Large intestine (tissue), 3 donors: ENCODE data around the gene LRIG2. TPM values are rescaled to one million over a fixed set of nuclear protein-coding genes. Genes with fewer than 3 reads are reported as not detected.

Experiments
- DNase-seq, 2 donors: peaks; one replicate each; pipeline versions ENCODE4 v3.0.0 to v3.0.0-alpha.2; 2013
- H3K27ac ChIP-seq: one replicate; pipeline ENCODE4 v1.5.1; 2013; ENCODE audit warnings: low read length
- H3K27me3 ChIP-seq: 2 replicates; pipeline ENCODE4 v1.6.1; 2013; ENCODE audit warnings: low read length; ENCODE audit not compliant: control insufficient read depth, insufficient read depth
- H3K36me3 ChIP-seq: 2 replicates; pipeline ENCODE4 v1.6.1; 2013; ENCODE audit warnings: low read length; ENCODE audit not compliant: control insufficient read depth, insufficient read depth
- H3K4me1 ChIP-seq: one replicate; pipeline ENCODE4 v1.6.1; 2013; ENCODE audit warnings: low read length; ENCODE audit not compliant: control insufficient read depth, insufficient read depth
- H3K4me3 ChIP-seq: one replicate; pipeline ENCODE4 v1.5.1; 2013; ENCODE audit warnings: low read length
- H3K9me3 ChIP-seq: one replicate; pipeline ENCODE4 v1.6.1; 2013; ENCODE audit warnings: mild to moderate bottlenecking, low read depth, low read length, moderate library complexity; ENCODE audit not compliant: control insufficient read depth
- WGBS: methylation state at CpG from one replicate; pipeline ENCODE4 v1.1.5; 2013; ENCODE audit warnings: low lambda C conversion rate; ENCODE audit not compliant: insufficient coverage; 5-methylcytosine and 5-hydroxymethylcytosine counted together
- polyA plus RNA-seq: library from polyadenylated mRNA; unstranded; fragments of 120-200 nt; gene quantifications from one replicate; pipeline ENCODE4 v1.2.1, GENCODE V29; 2013

LRIG2 gene
- polyA plus RNA-seq, 1 donor = 12.6 TPM

GRCh38 chr1:113094506-113094905 is 21.5 kb downstream of the LRIG2 start:
- Histone ChIP-seq H3K27me3 (no peaks in the 10 kb centered on the region), H3K4me3 (no peak overlapping the region), H3K4me1 (peaks cover 8% of the 10 kb centered on the region), H3K9me3 (no peaks in the 10 kb centered on the region), H3K27ac (no peak overlapping the region), H3K36me3 (peaks cover 46% of the 10 kb centered on the region)
- WGBS = 93% methylated on average over 2 of the region's 4 CpGs
- DNase-seq = no peak

- H3K27ac ChIP-seq = no peak overlapping the region
- peaks cover 8% of the 10 kb centered on the region for H3K4me1 ChIP-seq
- peaks cover 50% of the 10 kb centered on the region for H3K36me3 ChIP-seq
- DNase-seq = no peak
- 100% methylated on average over 2 of the region's 5 CpGs for WGBS
- H3K27me3 ChIP-seq = no peaks in the 10 kb centered on the region
- no peak overlapping the region for H3K4me3 ChIP-seq
- H3K9me3 ChIP-seq = no peaks in the 10 kb centered on the region
Measured at GRCh38 chr1:113095790-113096455, 22.9 kb downstream of the LRIG2 start.

GRCh38 chr1:113096493-113096892 is 23.5 kb downstream of the LRIG2 start:
- no peak overlapping the region for H3K27ac ChIP-seq
- no peak for DNase-seq
- no peaks in the 10 kb centered on the region for H3K9me3 ChIP-seq
- peaks cover 54% of the 10 kb centered on the region for H3K36me3 ChIP-seq
- peaks cover 6% of the 10 kb centered on the region for H3K4me1 ChIP-seq
- no peaks in the 10 kb centered on the region for H3K27me3 ChIP-seq
- WGBS = no CpG with 5 or more reads among the region's 3 CpGs
- no peak overlapping the region for H3K4me3 ChIP-seq

- Histone ChIP-seq H3K27me3 (no peaks in the 10 kb centered on the region), H3K9me3 (no peaks in the 10 kb centered on the region), H3K27ac (no peak overlapping the region), H3K4me1 (no peaks in the 10 kb centered on the region), H3K4me3 (no peak overlapping the region), H3K36me3 (peaks cover 67% of the 10 kb centered on the region)
- DNase-seq = no peak
Measured at GRCh38 chr1:113101588-113101987, 28.6 kb downstream of the LRIG2 start.

- Histone ChIP-seq H3K9me3 (no peaks in the 10 kb centered on the region), H3K36me3 (peaks cover 66% of the 10 kb centered on the region), H3K4me1 (no peaks in the 10 kb centered on the region), H3K4me3 (no peak overlapping the region), H3K27ac (no peak overlapping the region), H3K27me3 (no peaks in the 10 kb centered on the region)
- DNase-seq = no peak
- no CpG with 5 or more reads among the region's 1 CpG for WGBS
Measured at GRCh38 chr1:113103048-113103447, 30.1 kb downstream of the LRIG2 start.

- no peak for DNase-seq
Measured at GRCh38 chr1:113103977-113104376, 31.0 kb downstream of the LRIG2 start.

GRCh38 chr1:113106910-113107309 is 33.9 kb downstream of the LRIG2 start:
- WGBS = 100% methylated on average over 1 of the region's 2 CpGs
- peaks cover 66% of the 10 kb centered on the region for H3K36me3 ChIP-seq
- H3K4me3 ChIP-seq = no peak overlapping the region
- H3K27me3 ChIP-seq = no peaks in the 10 kb centered on the region
- no peaks in the 10 kb centered on the region for H3K4me1 ChIP-seq
- no peak for DNase-seq
- H3K9me3 ChIP-seq = no peaks in the 10 kb centered on the region
- H3K27ac ChIP-seq = no peak overlapping the region

More at GRCh38 chr1:113103977-113104376, 31.0 kb downstream of the LRIG2 start:
- Histone ChIP-seq H3K9me3 (no peaks in the 10 kb centered on the region), H3K27ac (no peak overlapping the region), H3K4me3 (no peak overlapping the region), H3K27me3 (no peaks in the 10 kb centered on the region), H3K4me1 (no peaks in the 10 kb centered on the region), H3K36me3 (peaks cover 59% of the 10 kb centered on the region)

GRCh38 chr1:113109908-113110554 is 37.0 kb downstream of the LRIG2 start:
- no peaks in the 10 kb centered on the region for H3K9me3 ChIP-seq
- H3K27ac ChIP-seq = no peak overlapping the region
- H3K27me3 ChIP-seq = no peaks in the 10 kb centered on the region
- no peaks in the 10 kb centered on the region for H3K4me1 ChIP-seq
- no peak overlapping the region for H3K4me3 ChIP-seq
- H3K36me3 ChIP-seq = peaks cover 62% of the 10 kb centered on the region
- WGBS = no CpG with 5 or more reads among the region's 5 CpGs
- DNase-seq = no peak

- no peak overlapping the region for H3K4me3 ChIP-seq
- H3K9me3 ChIP-seq = no peaks in the 10 kb centered on the region
- H3K27ac ChIP-seq = no peak overlapping the region
- H3K36me3 ChIP-seq = peaks cover 72% of the 10 kb centered on the region
- no peaks in the 10 kb centered on the region for H3K4me1 ChIP-seq
- no peak for DNase-seq
- no peaks in the 10 kb centered on the region for H3K27me3 ChIP-seq
Measured at GRCh38 chr1:113118266-113118665, 45.3 kb downstream of the LRIG2 start.

GRCh38 chr1:113123737-113124136 is 50.7 kb downstream of the LRIG2 start:
- no peak overlapping the region for H3K27ac ChIP-seq
- H3K27me3 ChIP-seq = no peaks in the 10 kb centered on the region
- H3K4me3 ChIP-seq = no peak overlapping the region
- no peaks in the 10 kb centered on the region for H3K9me3 ChIP-seq
- 100% methylated on average over 1 of the region's 3 CpGs for WGBS
- peaks cover 63% of the 10 kb centered on the region for H3K36me3 ChIP-seq
- no peak for DNase-seq
- no peaks in the 10 kb centered on the region for H3K4me1 ChIP-seq

GRCh38 chr1:113124366-113124765 is 51.4 kb downstream of the LRIG2 start:
- Histone ChIP-seq H3K9me3 (no peaks in the 10 kb centered on the region), H3K36me3 (peaks cover 57% of the 10 kb centered on the region), H3K4me1 (no peaks in the 10 kb centered on the region), H3K4me3 (no peak overlapping the region), H3K27ac (no peak overlapping the region), H3K27me3 (no peaks in the 10 kb centered on the region)
- WGBS = no CpG with 5 or more reads among the region's 1 CpG
- DNase-seq = no peak
